Measurements from ENCODE around the gene DONSON. TPM values are rescaled to one million over a fixed set of nuclear protein-coding genes. Genes with fewer than 3 reads are reported as not detected.

The DONSON gene, protein sequence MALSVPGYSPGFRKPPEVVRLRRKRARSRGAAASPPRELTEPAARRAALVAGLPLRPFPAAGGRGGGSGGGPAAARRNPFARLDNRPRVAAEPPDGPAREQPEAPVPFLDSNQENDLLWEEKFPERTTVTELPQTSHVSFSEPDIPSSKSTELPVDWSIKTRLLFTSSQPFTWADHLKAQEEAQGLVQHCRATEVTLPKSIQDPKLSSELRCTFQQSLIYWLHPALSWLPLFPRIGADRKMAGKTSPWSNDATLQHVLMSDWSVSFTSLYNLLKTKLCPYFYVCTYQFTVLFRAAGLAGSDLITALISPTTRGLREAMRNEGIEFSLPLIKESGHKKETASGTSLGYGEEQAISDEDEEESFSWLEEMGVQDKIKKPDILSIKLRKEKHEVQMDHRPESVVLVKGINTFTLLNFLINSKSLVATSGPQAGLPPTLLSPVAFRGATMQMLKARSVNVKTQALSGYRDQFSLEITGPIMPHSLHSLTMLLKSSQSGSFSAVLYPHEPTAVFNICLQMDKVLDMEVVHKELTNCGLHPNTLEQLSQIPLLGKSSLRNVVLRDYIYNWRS
- 4.7 and 11.8 TPM in 2 replicates for total RNA-seq

DNA sequence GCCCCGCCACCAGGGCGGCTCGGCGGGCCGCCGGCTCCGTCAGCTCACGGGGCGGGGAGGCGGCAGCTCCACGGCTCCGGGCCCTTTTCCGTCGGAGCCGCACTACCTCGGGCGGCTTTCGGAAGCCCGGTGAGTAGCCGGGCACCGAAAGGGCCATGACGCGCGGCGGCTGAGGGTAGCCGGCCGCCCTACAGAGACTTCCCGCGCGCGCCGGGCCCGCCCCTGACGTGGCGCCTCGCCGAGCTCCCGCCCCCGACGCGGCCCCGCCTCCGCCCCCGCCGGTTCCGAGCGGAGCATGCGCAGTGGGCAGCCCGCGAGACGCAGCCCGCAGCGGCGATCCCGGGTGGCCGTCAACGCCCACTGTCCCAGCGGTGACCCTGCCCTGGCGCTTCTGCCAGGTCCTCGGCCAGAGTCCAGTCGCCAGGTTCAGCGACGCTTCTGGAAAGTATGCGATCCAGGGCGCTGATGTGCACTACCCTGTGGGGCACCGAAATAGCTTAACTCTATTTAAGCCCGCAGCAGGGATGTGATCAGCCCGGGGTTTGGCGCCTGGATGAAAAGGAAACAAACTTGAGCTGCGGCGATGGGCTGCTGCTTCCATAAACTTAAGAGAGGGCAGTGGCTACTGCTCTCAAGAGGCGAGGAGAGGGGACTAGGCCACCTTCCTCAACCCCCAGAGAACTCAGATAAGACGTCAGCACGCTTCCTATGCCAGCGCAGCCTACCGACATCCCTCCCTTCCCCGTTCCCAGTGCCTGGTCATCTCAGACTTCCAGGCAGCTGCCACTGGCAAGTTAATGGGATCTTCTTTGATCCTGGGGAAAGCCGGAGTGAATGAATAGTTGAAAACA lies at the start of gene DONSON:
TSS of gene DONSON (minus strand) at position 200 of the 851 bp plus-strand sequence. CDS start at position 157, 43 bp downstream.

DNA sequence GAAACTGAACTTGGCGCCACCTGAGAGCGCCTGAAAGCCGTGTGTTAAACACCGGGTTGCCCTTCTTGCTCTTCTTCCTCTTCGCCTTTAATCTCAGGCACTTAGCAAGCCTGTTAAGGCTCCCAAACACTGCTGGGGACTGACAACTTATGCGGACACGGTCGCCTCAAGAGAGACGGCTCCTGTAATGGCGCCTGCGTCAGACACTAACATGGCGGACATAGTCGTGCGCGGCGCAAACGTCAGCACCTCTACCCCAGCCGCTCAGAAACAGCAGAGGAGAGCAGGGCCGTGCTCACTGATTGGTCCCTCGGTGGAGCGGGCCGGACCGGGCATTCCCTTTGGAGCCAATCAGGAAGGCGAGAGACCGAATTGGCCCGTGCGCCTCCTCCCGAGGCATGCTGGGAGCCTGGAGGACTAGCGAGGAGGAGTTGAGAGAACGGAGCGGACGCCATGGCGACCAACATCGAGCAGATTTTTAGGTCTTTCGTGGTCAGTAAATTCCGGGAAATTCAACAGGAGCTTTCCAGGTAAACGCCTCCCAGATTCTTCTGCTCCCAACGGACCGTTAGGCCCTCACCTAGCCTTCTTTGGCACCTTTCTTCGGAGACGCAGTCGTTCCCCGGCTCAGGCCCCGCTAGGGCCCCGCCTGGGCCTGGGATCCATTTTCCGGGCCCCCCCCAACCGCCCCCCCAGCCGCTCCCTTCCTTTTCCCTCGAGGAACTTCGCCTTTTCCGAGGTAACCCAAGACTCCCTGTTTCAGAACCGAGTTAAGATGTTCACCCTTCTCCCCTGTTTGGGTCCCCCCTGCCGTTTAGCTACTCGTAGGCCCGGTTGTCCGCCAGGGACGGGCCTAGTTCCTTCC lies 45.6 kb downstream of the DONSON start, which contains the start of gene SON:
TSS of gene SON (plus strand) at position 399 of the 865 bp plus-strand sequence. CDS start at position 454, 55 bp downstream.

GRCh38 chr21:33541756-33542639 lies 46.5 kb downstream of the DONSON start, which contains the start of gene GART:
GART (minus strand) TSS chr21:33542117; CDS start chr21:33539315, 2,802 bp downstream.

Other genes with a start within 250 kb of the DONSON start
- gene IFNGR2, start 185.3 kb downstream of the DONSON start, total RNA-seq: 40.9 and 45.9 TPM in 2 replicates
- 17.3 and 22.2 TPM in 2 replicates for gene TMEM50B, start 108.7 kb downstream of the DONSON start, total RNA-seq
- gene DNAJC28, start 97.0 kb downstream of the DONSON start, total RNA-seq: 1.5 and 3.2 TPM in 2 replicates
- gene GART, start 46.6 kb downstream of the DONSON start, total RNA-seq: 63.1 and 68.8 TPM in 2 replicates
- gene SON, start 45.6 kb downstream of the DONSON start, total RNA-seq: 123 TPM in 2 replicates
- 20.2 and 21.3 TPM in 2 replicates for gene CRYZL1, start 53.1 kb upstream of the DONSON start, total RNA-seq
- gene ITSN1, start 53.8 kb upstream of the DONSON start, total RNA-seq: 34.3 and 34.8 TPM in 2 replicates

All from cardiac ventricle fibroblast (primary cell).